AG08396 (cell line): Measurements from ENCODE around the gene SSBP4.

Source experiments
- DNase-seq: peaks from one replicate; pipeline ENCODE4 v3.0.0; 2012; ENCODE audit warnings: low spot score, mixed read lengths

Gene SSBP4

GRCh38 chr19:18469069-18469846 lies 50.1 kb downstream of the SSBP4 start:
- DNase-seq: peak; percentile 71

DNA sequence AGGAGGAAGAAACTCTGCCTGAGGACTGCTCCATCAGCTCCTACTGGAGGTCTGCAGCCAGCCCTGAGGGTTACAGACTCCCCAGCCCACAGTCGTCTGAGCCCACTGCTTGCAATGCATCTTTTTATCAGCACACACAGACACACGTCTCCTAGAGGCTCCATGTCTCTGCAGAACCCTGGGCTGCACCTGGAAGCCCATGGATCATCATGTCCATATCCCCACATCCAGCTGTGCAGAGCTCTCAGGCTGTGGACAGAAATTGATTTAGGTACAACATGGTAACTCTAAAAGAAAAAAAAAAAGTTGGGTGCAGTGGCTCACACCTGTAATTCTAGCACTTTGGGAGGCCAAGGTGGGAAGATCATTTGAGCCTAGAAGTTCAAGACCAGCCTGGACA lies 51.6 kb downstream of the SSBP4 start:
- no peak for DNase-seq

DNA sequence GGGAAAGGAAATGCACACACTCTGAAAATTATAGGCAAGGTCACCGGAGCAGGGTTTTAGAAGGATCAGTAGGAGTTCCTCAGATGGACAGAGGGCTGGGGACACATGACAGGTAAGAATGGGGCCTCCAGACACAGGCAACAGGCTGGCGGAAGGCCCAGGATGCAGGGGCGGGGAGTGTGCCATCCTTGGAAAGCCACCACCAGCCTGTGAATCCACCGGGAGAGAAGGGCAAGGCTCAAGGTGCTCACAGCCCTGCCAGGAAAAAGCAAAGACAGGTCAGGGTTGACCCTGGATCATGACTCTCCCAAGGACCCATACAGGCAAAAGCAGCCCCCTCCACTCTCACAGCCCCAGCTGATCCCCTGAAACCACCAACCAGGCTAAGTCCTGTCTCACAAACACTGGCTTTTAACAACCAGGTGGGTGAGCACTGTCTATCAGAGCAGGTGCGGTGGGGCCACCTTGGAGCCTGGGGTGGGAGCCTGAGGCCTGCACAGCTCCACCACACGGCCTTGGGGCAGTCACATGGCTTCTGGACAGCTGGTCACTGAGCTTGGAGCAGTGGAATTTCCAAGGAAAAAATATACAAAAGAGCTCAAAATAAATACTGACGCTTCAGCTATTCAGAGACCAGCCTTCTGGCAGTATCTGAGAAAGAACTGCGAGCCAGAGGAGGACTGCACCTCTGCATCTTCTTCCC lies 54.0 kb downstream of the SSBP4 start:
- DNase-seq: peak; percentile 58

GRCh38 chr19:18473706-18474087 lies 54.5 kb downstream of the SSBP4 start:
- no peak for DNase-seq

DNA sequence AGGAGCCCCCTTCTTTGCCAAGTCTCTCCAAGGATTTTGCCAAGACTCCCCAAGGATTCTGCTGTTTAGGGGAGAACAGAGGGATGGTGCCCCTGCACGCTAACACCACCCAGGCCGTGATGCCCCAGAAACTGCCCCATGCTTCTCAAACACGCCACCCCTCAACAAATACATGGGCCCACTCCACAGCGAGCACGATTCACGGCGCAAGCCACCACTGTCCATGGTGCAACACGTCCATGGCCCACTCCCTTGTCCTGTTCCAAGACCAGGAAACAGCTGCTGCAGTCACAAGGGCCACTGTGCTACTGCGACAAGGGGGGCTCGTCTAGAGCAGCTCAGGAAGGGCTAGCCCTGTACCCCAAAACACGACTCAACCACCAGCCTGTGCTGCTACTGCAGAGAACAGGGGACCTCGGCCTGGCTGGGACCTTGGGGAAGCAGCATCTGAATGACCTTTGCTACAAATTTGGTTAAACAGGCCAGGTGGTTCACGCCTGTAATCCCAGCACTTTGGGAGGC lies 55.2 kb downstream of the SSBP4 start:
- no peak for DNase-seq

GRCh38 chr19:18475004-18475453 lies 55.8 kb downstream of the SSBP4 start:
- no peak for DNase-seq

DNA sequence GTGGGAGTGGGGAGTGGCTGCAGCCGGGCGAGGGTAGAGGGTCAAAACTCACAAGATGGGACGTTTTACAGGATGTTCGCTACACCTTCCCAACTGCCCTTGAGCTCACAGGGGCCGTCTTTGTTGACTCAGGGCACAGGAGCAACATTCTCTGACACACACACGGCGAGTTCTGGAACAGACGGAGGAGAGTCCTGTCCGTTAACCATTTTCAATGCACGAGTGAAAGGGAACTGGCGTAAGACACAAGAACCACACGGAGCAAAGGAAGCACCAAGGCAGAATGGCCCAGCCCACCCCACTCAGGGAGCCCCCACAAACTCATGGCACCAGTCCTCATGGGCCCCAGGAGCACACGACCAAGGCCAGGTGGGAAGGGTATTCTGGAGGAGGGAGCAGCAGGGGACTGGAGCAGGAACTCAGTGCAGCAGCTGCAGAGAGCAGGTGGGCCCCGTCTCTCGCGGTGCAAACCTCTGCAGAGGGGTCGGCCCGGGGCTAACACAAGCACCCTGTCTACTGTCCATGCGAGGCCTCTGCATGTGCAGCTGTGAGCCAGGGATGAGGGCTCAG lies 56.6 kb downstream of the SSBP4 start:
- DNase-seq: no peak

- DNase-seq: no peak
Measured at GRCh38 chr19:18476507-18477041, 57.4 kb downstream of the SSBP4 start.

- no peak for DNase-seq
Measured at GRCh38 chr19:18477042-18477779, 58.0 kb downstream of the SSBP4 start.

- no peak for DNase-seq
Measured at GRCh38 chr19:18477974-18478373, 58.8 kb downstream of the SSBP4 start.

- DNase-seq: peak; percentile 80
Measured at GRCh38 chr19:18478545-18479311, 59.5 kb downstream of the SSBP4 start.

- peak; percentile 66 for DNase-seq
Measured at GRCh38 chr19:18480006-18480691, 61.0 kb downstream of the SSBP4 start.

DNA sequence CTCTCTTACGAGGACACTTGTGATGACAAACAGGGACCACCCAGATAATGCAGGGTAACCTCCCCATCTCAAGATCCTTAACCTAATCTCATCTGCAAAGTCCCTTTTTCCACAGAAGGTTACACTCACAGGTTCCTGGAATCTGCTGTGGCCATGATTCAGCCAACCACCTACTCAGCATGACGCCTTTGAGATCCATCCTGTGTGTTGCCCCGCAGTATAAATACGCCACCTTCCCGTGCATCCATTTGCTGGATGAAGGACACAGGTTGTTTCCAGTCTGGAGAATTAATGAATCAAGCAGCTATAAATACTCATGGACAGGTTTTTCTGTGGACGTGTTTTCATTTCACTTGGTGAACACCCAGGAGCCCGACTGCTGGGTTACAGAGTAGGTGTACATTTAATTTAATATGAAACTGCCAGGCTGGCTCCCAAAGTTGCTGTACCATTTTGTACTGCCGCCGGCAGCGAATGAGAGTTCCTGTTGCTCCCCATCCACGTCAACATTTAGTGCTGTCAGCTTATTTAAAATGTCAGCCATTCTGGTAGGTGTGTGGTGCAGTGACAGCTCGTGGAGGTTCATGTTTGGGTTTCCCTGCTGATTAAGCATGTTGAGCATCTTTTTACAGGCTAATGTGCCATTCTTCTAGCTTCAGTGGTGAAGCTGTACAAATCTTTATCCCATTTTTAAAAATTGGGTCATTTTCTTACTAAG lies 62.5 kb downstream of the SSBP4 start:
- DNase-seq: no peak

DNA sequence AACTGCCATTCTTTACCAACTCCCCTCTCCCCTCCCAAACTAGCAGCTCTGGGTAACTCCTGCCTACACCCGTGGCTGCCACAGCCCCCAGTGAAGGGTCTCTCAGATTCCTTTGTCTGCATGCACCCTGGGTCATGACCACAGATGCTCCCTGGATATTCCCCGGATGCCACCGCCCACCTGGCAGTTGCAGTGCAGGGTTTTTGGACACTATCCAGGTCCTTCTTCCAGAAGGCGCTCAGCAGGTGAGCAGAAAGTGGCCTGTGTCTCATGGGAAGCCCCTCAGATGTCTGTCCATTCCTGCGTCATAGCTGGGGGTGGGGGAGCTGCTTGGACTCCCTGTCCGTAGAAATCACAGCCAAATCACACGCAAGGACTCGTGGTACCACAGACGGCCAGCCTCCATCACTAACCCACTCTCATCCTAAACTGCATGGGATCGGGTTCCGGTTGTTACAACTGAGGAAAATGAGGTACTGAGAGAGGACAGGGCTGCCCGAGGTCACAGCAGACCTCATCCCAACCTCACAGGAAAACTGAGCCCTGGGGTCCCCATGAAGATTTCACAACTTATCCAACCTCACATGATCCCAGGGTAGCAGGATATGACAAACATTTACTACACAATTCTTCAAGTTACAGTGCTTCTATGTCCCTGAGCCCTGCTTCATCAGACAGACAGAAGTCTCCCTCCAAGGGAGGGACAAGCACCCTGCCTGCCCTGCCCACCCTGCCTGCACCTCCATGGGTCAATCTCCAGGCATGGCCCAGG lies 64.1 kb downstream of the SSBP4 start:
- DNase-seq: no peak
